Mesothelial cell of epicardium (in vitro differentiated cells): ENCODE measurements around the gene ZSCAN20. TPM values are rescaled to one million over a fixed set of nuclear protein-coding genes. Genes with fewer than 3 reads are reported as not detected.

Experiments
- DNase-seq, 2 experiments: peaks; one replicate each; pipeline ENCODE4 v3.0.0; 2021; ENCODE audit warnings: low spot score in 2 of 2; ENCODE audit not compliant: unreplicated experiment in 2 of 2
- H3K27ac Mint-ChIP-seq: 2 replicates; pipeline ENCODE4 v1.8.0; 2021; ENCODE audit warnings: mixed read lengths
- H3K27me3 Mint-ChIP-seq: 2 replicates; pipeline ENCODE4 v1.8.0; 2021; ENCODE audit warnings: low read depth, mixed read lengths
- H3K36me3 Mint-ChIP-seq: 2 replicates; pipeline ENCODE4 v1.8.0; 2021; ENCODE audit warnings: mixed read lengths
- H3K4me1 Mint-ChIP-seq: 2 replicates; pipeline ENCODE4 v1.8.0; 2021; ENCODE audit warnings: mixed read lengths
- H3K4me3 Mint-ChIP-seq: 2 replicates; pipeline ENCODE4 v1.8.0; 2021; ENCODE audit warnings: mild to moderate bottlenecking, moderate library complexity, mixed read lengths
- H3K9me3 Mint-ChIP-seq: 2 replicates; pipeline ENCODE4 v1.8.0; 2021; ENCODE audit warnings: mixed read lengths
- total RNA-seq: library from RNA; stranded (reverse); gene quantifications from 3 replicates; pipeline ENCODE4 v1.2.1, GENCODE V29; 2021
- TF ChIP-seq, protein P1 (sequence below): fragments of 200-600 bp; sonication (generic); IDR thresholded peaks from one replicate; pipeline ENCODE4 v1.5.0; 2021; ENCODE audit warnings: antibody characterized with exemption; ENCODE audit not compliant: unreplicated experiment

Gene ZSCAN20
- total RNA-seq, 1 donor from 2014 or later, result 8.0 TPM

DNA sequence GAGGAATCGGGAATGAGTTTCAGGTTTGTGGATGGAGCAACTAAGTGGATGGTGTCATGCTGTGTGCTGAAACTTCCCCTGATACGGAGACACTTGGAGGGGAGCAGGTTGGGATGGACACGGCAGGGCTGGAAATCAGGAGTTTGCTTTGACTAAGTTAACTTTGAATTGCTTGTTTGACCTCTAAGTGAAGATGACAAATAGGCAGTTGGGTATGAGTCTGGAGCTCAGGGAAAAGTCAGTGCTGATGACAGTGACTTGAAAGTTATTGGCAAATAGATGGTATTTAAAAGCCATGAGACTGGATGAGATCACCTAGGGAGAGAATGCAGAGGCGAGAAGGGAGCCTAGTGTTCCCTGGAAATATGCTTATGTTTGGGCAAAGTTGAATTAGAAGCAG, 12.8 kb upstream of the ZSCAN20 start:
- DNase-seq, result no peak
- no peak overlapping the region for H3K27ac Mint-ChIP-seq
- H3K36me3 Mint-ChIP-seq, result no peaks in the 10 kb centered on the region
- H3K4me3 Mint-ChIP-seq, result no peak overlapping the region
- H3K4me1 Mint-ChIP-seq, result peaks cover 16% of the 10 kb centered on the region
- no peaks in the 10 kb centered on the region for H3K9me3 Mint-ChIP-seq
- TF ChIP-seq, protein P1, sequence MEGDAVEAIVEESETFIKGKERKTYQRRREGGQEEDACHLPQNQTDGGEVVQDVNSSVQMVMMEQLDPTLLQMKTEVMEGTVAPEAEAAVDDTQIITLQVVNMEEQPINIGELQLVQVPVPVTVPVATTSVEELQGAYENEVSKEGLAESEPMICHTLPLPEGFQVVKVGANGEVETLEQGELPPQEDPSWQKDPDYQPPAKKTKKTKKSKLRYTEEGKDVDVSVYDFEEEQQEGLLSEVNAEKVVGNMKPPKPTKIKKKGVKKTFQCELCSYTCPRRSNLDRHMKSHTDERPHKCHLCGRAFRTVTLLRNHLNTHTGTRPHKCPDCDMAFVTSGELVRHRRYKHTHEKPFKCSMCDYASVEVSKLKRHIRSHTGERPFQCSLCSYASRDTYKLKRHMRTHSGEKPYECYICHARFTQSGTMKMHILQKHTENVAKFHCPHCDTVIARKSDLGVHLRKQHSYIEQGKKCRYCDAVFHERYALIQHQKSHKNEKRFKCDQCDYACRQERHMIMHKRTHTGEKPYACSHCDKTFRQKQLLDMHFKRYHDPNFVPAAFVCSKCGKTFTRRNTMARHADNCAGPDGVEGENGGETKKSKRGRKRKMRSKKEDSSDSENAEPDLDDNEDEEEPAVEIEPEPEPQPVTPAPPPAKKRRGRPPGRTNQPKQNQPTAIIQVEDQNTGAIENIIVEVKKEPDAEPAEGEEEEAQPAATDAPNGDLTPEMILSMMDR, result no peak
- H3K27me3 Mint-ChIP-seq, result no peaks in the 10 kb centered on the region

DNA sequence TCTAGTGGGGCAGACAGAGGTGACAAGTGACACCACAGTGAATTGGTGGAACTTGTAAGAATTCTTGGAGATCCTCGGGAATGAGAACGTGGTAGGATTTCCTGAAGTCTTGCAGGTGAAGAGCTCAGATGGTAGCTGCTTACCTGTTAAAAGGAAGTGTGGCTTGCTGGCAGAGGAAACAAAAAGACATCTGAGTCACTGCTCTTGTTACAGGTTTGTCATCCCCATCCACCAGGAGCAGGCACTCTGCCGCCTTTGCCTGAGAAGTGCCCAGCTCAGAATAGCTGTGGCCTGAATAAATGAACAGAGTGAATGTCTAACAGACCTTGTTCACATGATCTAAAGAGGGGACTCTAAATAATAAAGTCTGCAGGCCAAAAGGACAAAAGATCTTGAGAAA, 12.3 kb upstream of the ZSCAN20 start:
- TF ChIP-seq, protein P1, result no peak
- Mint-ChIP-seq H3K36me3 (no peaks in the 10 kb centered on the region), H3K9me3 (no peaks in the 10 kb centered on the region), H3K27me3 (no peaks in the 10 kb centered on the region), H3K27ac (no peak overlapping the region), H3K4me3 (no peak overlapping the region), H3K4me1 (peaks cover 16% of the 10 kb centered on the region)
- DNase-seq, result no peak

DNA sequence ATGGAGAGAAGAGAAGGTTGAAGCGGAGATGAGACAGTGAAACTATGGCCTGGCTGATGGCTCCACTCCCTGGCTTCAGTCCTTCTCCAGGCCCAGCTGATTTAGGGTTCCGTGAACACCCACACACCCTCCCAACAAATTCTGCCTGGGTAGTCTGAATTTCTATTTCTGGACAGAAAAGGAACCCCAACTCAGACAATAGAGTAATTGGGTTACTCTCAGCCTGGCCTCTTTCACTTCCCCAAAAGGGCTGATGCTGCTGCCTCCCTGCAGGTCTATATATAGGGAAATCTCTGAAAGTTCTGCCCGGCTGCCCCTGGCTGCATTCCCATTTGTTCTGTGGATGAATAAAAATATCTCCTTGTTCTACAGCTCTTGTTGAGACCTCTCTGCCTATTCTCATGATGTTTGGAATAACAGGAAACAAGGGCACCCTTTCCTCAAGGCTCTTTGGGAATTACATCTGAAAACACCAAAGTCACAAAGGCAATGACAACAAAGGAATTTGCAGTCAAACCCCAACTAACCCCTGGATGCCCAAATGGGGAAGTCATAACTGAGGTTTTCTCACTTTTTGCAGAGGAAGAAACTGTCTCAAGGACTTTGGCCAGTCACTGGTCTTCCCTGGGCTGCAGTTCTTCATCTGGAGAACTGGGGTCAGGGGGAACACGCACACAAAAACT, 11.4 kb upstream of the ZSCAN20 start:
- Mint-ChIP-seq H3K27me3 (no peaks in the 10 kb centered on the region), H3K9me3 (no peaks in the 10 kb centered on the region), H3K36me3 (no peaks in the 10 kb centered on the region), H3K27ac (no peak overlapping the region), H3K4me1 (peaks cover 11% of the 10 kb centered on the region), H3K4me3 (no peak overlapping the region)
- no peak for DNase-seq
- TF ChIP-seq, protein P1, result no peak

DNA sequence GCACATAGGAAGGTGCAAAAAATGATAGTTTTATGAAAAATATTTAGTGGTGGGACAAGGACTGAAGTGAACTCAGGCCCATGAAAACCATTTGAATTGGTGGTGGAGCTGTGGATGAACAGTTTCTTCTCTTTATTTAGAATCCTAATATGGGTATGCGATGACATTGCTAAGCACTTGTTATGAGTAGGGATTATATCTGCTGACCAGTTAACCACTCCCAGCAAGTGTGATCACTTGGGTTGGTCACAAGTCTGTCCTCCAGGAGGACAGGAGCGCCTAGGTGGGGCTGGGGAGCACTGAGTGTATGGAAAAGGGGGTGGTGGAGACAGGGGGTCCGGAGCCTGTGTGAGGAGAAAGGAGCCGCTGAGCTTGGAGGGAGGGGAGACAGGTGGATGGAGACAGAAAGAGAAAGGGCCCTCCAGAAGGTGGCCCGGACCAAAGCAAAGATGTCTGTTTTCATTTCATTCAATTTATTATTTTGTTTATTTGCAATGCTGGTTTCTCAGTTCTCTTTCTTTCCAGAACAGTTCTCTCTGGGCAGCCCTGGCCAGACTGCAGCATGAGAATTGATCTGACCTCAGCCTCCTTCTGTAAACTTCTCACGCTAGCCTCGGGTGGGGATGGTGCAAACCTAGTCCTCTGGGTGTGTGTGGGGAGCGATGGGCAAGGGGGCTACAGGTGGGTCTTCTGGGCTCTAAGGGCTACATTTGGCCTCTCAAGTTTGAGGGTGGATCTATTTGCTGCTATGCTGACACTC, 9.9 kb upstream of the ZSCAN20 start:
- Mint-ChIP-seq H3K4me1 (peaks cover 8% of the 10 kb centered on the region), H3K36me3 (no peaks in the 10 kb centered on the region), H3K4me3 (no peak overlapping the region), H3K27me3 (no peaks in the 10 kb centered on the region), H3K9me3 (no peaks in the 10 kb centered on the region), H3K27ac (no peak overlapping the region)
- TF ChIP-seq, protein P1, result no peak
- DNase-seq, result no peak

DNA sequence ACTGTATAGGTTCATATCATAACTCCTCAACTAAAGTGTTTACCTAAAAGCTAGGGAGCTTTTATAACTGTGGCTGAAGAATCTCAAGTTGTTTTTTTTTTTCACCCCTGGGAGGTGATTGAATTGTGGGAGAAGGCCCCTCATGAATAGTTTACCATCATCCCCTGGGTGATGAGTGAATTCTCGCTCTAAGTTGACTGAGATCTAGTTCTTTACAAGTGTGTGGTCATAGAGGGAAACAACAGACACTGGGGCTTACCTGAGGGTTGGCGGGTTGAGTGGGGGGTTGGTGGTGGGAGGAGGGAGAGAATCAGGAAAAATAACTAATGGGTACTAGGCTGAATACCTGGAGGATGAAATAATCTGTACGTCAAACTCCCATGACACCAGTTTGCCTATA, 7.9 kb upstream of the ZSCAN20 start:
- Mint-ChIP-seq H3K4me1 (no peaks in the 10 kb centered on the region), H3K4me3 (no peak overlapping the region), H3K27ac (no peak overlapping the region), H3K36me3 (no peaks in the 10 kb centered on the region), H3K27me3 (no peaks in the 10 kb centered on the region), H3K9me3 (no peaks in the 10 kb centered on the region)
- no peak for DNase-seq
- TF ChIP-seq, protein P1, result no peak
